GM19468 (cell line): Measurements from ENCODE around the gene DAP3.
"Not testable (repeated sequence)": the region's sequence is repeated elsewhere in the genome, so short reads cannot be mapped to it uniquely, and the experiment has no call there.

Experiments used
- ATAC-seq: cut with Tn5 transposase; IDR thresholded peaks from one replicate; pipeline ENCODE4 v1.9.1; 2021; ENCODE audit warnings: mild to moderate bottlenecking, moderate library complexity, moderate number of reproducible peaks; ENCODE audit not compliant: unreplicated experiment; ENCODE audit errors: extremely low read depth

Gene DAP3

GRCh38 chr1:155689081-155689607, at the start of gene DAP3:
Gene DAP3, plus strand, starts transcription at chr1:155689091. Its CDS starts 20,689 bp downstream, at chr1:155709780.
- ATAC-seq, result not testable (repeated sequence)

GRCh38 chr1:155640367-155640766, 48.5 kb upstream of the DAP3 start:
- ATAC-seq, result no peak

- ATAC-seq, result not testable (repeated sequence)
Observed at GRCh38 chr1:155642559-155643180, 46.2 kb upstream of the DAP3 start.

- ATAC-seq, result no peak
Observed at GRCh38 chr1:155643230-155643629, 45.7 kb upstream of the DAP3 start.

GRCh38 chr1:155645034-155645598, 43.8 kb upstream of the DAP3 start:
- no peak for ATAC-seq

- no peak for ATAC-seq
Observed at GRCh38 chr1:155645648-155646047, 43.2 kb upstream of the DAP3 start.

GRCh38 chr1:155646307-155646706, 42.6 kb upstream of the DAP3 start:
- ATAC-seq, result no peak

GRCh38 chr1:155648207-155649147, 40.4 kb upstream of the DAP3 start:
- no peak for ATAC-seq

GRCh38 chr1:155649676-155650075, 39.2 kb upstream of the DAP3 start:
- ATAC-seq, result no peak

GRCh38 chr1:155650231-155650757, 38.6 kb upstream of the DAP3 start:
- ATAC-seq, result no peak

- ATAC-seq, result no peak
Observed at GRCh38 chr1:155651861-155652661, 36.8 kb upstream of the DAP3 start.

- no peak for ATAC-seq
Observed at GRCh38 chr1:155652951-155653350, 35.9 kb upstream of the DAP3 start.

GRCh38 chr1:155657463-155657862, 31.4 kb upstream of the DAP3 start:
- no peak for ATAC-seq

- not testable (repeated sequence) for ATAC-seq
Observed at GRCh38 chr1:155661239-155661638, 27.7 kb upstream of the DAP3 start.

- ATAC-seq, result no peak
Observed at GRCh38 chr1:155669233-155670162, 19.4 kb upstream of the DAP3 start.

- ATAC-seq, result no peak
Observed at GRCh38 chr1:155671750-155672149, 17.1 kb upstream of the DAP3 start.

GRCh38 chr1:155673003-155673402, 15.9 kb upstream of the DAP3 start:
- ATAC-seq, result no peak

- no peak for ATAC-seq
Observed at GRCh38 chr1:155678027-155678426, 10.9 kb upstream of the DAP3 start.

GRCh38 chr1:155678992-155679391, 9.9 kb upstream of the DAP3 start:
- ATAC-seq, result not testable (repeated sequence)
